ENCODE data around the gene C2orf78. TPM values are rescaled to one million over a fixed set of nuclear protein-coding genes. Genes with fewer than 3 reads are reported as not detected.
"Not testable (repeated sequence)": the region's sequence is repeated elsewhere in the genome, so short reads cannot be mapped to it uniquely, and the experiment has no call there.

C2orf78 gene
- total RNA-seq, 2 experiments from 2014 or later, result not detected

DNA sequence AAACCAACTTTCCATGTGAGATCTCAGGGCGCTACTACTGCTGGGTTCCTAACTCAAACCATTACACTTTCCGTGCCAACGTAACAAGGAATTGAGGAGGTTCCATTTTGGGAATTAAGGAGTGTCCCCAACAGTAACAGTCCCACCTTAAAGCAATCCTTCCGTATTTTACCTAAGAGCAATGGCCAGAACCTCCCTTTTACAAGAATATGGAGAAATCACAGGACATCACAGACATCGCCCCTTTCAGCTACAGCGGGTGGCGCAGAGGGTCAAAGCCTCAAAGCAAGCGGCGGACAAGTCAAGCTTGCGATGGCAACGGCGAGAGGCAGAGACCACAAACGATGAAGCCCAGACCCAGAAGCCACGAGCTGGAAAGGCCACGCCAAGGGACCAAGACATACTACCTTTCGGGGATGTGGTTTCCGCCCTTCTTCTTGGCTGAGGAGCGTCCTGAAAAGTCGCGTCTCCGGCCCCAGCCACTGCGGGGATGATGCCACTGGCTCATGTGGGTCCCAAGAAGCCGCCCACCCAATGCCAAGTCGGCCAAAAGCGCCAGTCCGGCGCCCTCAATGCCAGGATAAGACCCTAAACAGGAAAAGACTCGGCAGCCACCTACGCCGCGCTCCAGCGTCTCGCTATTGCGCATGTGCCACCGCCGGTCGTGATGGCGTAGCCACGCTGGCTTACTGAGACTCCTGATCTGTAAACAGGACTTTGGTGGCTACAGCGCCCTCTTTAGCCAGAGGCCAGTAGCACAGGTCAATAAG, 4.3 kb upstream of the C2orf78 start, which contains the start of gene DUSP11:
Gene DUSP11 (minus strand): TSS at position 637 of the 770 bp plus-strand sequence. CDS start 129 bp downstream, at position 508.
- Mint-ChIP-seq H3K4me3 (peak within 1 kb of the TSS; percentile 86), H3K27ac (peak within 1 kb of the TSS; percentile 97), H3K4me1 (ENCODE audit: low read depth) (peaks cover 14% of the 10 kb centered on the region), H3K9me3 (no peaks in the 10 kb centered on the region), H3K27me3 (no peaks in the 10 kb centered on the region), H3K36me3 (ENCODE audit: low read depth) (peaks cover 15% of the 10 kb centered on the region)
- TF ChIP-seq, protein P1, sequence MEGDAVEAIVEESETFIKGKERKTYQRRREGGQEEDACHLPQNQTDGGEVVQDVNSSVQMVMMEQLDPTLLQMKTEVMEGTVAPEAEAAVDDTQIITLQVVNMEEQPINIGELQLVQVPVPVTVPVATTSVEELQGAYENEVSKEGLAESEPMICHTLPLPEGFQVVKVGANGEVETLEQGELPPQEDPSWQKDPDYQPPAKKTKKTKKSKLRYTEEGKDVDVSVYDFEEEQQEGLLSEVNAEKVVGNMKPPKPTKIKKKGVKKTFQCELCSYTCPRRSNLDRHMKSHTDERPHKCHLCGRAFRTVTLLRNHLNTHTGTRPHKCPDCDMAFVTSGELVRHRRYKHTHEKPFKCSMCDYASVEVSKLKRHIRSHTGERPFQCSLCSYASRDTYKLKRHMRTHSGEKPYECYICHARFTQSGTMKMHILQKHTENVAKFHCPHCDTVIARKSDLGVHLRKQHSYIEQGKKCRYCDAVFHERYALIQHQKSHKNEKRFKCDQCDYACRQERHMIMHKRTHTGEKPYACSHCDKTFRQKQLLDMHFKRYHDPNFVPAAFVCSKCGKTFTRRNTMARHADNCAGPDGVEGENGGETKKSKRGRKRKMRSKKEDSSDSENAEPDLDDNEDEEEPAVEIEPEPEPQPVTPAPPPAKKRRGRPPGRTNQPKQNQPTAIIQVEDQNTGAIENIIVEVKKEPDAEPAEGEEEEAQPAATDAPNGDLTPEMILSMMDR (IDR thresholded peaks at IDR 0.05), result peak; percentile 85
- ChIA-PET POLR2A (interaction anchor here (0.9 kb wide), 1 partner anchor 419 kb away, joined by 3 read pairs; the partner anchor contains the start of gene MTHFD2), CTCF (interaction anchor here (0.7 to 0.9 kb wide), 3 partner anchors 35 to 49 kb away, joined by 3 to 6 read pairs (median 4); partner anchors contain the start of gene STAMBP)
- ATAC-seq (peak; percentile 100), DNase-seq (peak; percentile 100)
- intact Hi-C loops (cut with micrococcal nuclease), result no loop called here

DNA sequence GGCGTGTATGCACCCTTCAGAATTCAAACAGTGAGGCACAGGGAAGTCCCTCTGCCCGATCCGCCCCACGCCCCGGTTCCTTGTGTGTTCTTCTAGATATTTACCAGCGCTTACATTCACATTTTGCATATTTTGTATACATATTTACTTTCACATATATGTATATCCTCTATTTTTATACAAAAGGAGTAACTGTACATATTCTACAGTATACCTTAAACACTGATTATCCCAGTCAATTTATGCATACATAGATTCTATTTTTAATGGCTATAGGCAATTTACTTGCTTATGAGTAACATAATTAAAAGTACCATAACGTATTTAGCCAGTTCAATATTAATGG, 3.8 kb upstream of the C2orf78 start:
- ChIA-PET POLR2A (no interaction called here), CTCF (interaction anchor here (1.6 kb wide), 1 partner anchor 47 kb away, joined by 5 read pairs; no protein-coding TSS in a partner anchor)
- Mint-ChIP-seq H3K36me3 (ENCODE audit: low read depth) (peaks cover 12% of the 10 kb centered on the region), H3K4me3 (peak overlapping the region; percentile 86), H3K27ac (no peak overlapping the region), H3K9me3 (no peaks in the 10 kb centered on the region), H3K4me1 (ENCODE audit: low read depth) (peaks cover 14% of the 10 kb centered on the region), H3K27me3 (no peaks in the 10 kb centered on the region)
- DNase-seq, result no peak
- intact Hi-C loops (cut with micrococcal nuclease), result no loop called here
- ATAC-seq, result no peak
- TF ChIP-seq, protein P1 (IDR thresholded peaks at IDR 0.05), result no peak

DNA sequence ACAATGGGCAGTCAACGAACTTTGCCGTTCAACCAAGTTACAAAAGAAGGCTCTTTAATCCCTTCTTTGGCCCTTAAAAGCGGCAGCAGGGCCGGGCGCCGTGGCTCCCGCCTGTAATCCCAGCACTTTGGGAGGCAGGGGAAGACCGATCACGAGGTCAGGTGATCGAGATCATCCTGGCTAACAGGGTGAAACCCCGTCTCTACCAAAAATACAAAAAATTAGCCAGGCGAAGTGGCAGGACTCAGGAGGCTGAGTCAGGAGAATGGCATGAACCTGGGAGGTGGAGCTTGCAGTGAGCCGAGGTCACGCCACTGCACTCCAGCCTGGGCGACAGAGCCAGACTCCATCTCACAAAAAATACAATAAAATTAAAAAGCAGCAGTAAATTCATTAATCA, 581 bp upstream of the C2orf78 start:
- H3K36me3 Mint-ChIP-seq (ENCODE audit: low read depth); H3K27me3 Mint-ChIP-seq; ATAC-seq; H3K4me3 Mint-ChIP-seq; DNase-seq; CTCF ChIA-PET; intact Hi-C loops (cut with micrococcal nuclease); H3K9me3 Mint-ChIP-seq; H3K27ac Mint-ChIP-seq; POLR2A ChIA-PET; H3K4me1 Mint-ChIP-seq (ENCODE audit: low read depth): not testable (repeated sequence)

DNA sequence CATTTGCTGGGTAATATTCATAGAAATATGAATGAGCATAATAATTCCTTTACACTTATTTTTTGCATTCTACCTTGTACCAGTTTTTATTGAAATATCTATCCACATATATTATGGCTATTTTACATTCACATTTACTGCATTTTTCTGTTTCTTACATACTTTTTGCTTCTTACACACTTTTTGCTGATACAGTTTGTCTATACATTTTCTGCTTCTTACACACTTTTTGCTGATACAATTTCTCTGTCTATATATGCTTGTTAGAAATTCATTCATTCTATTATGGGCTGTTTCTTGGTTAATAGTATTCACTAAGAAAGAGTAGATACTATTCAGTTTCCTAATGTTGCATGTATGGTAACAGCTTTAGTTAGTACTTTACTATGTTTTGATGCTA, 27.9 kb downstream of the C2orf78 start:
- Mint-ChIP-seq H3K27me3 (no peaks in the 10 kb centered on the region), H3K36me3 (ENCODE audit: low read depth) (no peaks in the 10 kb centered on the region), H3K27ac (no peak overlapping the region), H3K4me1 (ENCODE audit: low read depth) (no peaks in the 10 kb centered on the region), H3K4me3 (no peak overlapping the region), H3K9me3 (no peaks in the 10 kb centered on the region)
- intact Hi-C loops (cut with micrococcal nuclease), result no loop called here
- ChIA-PET CTCF (interaction anchor here (3.7 kb wide), 1 partner anchor 12 kb away, joined by 18 read pairs; no protein-coding TSS in a partner anchor), POLR2A (no interaction called here)
- ATAC-seq (no peak), DNase-seq (no peak)
- TF ChIP-seq, protein P1 (IDR thresholded peaks at IDR 0.05), result no peak

DNA sequence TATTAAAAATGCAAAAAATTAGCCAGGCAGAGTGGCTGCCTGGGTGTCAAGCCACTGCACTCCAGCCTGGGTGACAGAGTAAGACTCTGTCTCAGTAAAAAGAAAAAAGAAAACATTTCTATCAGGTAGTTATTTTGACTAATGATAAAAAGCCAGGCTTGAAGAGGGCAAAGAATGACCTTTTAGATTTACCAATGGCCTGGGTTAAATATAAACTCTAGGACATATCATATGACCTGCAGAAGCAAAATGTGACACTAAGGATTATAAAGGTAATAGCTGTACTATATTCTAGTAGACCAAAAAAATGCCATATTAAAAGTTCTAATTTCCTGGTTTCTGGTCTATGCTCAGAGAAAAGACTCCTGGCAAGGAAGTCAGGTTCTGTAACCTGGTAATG, 28.7 kb downstream of the C2orf78 start:
- DNase-seq, result no peak
- intact Hi-C loops (cut with micrococcal nuclease), result no loop called here
- no peak overlapping the region for H3K27ac Mint-ChIP-seq
- H3K36me3 Mint-ChIP-seq (ENCODE audit: low read depth), result no peaks in the 10 kb centered on the region
- no peak overlapping the region for H3K4me3 Mint-ChIP-seq
- ChIA-PET POLR2A (no interaction called here), CTCF (interaction anchor here (3.7 kb wide), 1 partner anchor 11 kb away, joined by 18 read pairs; no protein-coding TSS in a partner anchor)
- no peaks in the 10 kb centered on the region for H3K27me3 Mint-ChIP-seq
- TF ChIP-seq, protein P1 (IDR thresholded peaks at IDR 0.05), result no peak
- H3K4me1 Mint-ChIP-seq (ENCODE audit: low read depth), result no peaks in the 10 kb centered on the region
- ATAC-seq, result no peak
- no peaks in the 10 kb centered on the region for H3K9me3 Mint-ChIP-seq

All from activated CD8-positive, alpha-beta T cell treated with anti-CD3 and anti-CD28 coated beads for 36 hours (primary cell).